Measurements from ENCODE around the gene TMEM72. TPM values are rescaled to one million over a fixed set of nuclear protein-coding genes. Genes with fewer than 3 reads are reported as not detected.

The TMEM72 gene
- polyA plus RNA-seq, 3 donors, result not detected

DNA sequence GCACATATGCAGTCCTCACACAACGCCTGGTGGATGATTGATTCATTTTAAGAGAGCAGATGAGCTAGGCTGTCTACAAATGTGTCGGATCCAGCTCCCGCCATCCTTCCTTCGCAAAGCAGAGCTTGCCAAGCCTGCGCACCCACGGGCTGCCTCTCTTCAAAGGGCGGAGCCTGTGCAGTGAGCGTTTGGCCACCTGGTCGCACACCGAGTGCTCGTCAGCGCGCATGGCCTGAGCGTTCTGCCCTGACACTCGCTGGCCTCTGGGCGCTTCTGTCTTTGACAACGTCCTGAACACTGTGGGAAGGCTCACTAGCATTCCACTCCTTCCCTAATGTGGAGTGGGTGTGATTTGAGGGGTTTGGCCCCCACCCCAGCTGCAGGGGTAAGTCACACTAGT is 47.1 kb upstream of the TMEM72 start:
- H3K27me3 ChIP-seq (ENCODE audit: control insufficient read depth in 2 of 2, insufficient read depth in 2 of 2, low read length in 2 of 2), result peaks cover 12 to 33% of the 10 kb centered on the region in 2 donors
- H3K9ac ChIP-seq (ENCODE audit: insufficient read depth, low read length, poor library complexity, severe bottlenecking), result peak overlapping the region; percentile 36
- TF ChIP-seq, protein P1, sequence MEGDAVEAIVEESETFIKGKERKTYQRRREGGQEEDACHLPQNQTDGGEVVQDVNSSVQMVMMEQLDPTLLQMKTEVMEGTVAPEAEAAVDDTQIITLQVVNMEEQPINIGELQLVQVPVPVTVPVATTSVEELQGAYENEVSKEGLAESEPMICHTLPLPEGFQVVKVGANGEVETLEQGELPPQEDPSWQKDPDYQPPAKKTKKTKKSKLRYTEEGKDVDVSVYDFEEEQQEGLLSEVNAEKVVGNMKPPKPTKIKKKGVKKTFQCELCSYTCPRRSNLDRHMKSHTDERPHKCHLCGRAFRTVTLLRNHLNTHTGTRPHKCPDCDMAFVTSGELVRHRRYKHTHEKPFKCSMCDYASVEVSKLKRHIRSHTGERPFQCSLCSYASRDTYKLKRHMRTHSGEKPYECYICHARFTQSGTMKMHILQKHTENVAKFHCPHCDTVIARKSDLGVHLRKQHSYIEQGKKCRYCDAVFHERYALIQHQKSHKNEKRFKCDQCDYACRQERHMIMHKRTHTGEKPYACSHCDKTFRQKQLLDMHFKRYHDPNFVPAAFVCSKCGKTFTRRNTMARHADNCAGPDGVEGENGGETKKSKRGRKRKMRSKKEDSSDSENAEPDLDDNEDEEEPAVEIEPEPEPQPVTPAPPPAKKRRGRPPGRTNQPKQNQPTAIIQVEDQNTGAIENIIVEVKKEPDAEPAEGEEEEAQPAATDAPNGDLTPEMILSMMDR (IDR thresholded peaks at IDR 0.05), result no peak
- 39% methylated on average over 14 of the region's 17 CpGs for WGBS (ENCODE audit: insufficient coverage)
- H3K4me1 ChIP-seq (ENCODE audit: control insufficient read depth in 1 of 2, insufficient read depth in 2 of 2, low read length in 2 of 2), result peaks cover 5 to 18% of the 10 kb centered on the region in 2 donors
- Mint-ChIP-seq H3K27ac (no peak overlapping the region), H3K9me3 (peaks cover 0 to 4% (median 0%) of the 10 kb centered on the region in 7 donors), H3K36me3 (no peaks in the 10 kb centered on the region), H3K27me3 (ENCODE audit: low read depth in 3 of 3) (peaks cover 38 to 59% (median 42%) of the 10 kb centered on the region in 3 donors), H3K4me3 (peak overlapping the region; percentile 94 to 99), H3K4me1 (peaks cover 16% of the 10 kb centered on the region)
- no peaks in the 10 kb centered on the region for H3K79me2 ChIP-seq (ENCODE audit: insufficient read depth, low read length)
- no peaks in the 10 kb centered on the region for H3K9me3 ChIP-seq (replicated peaks in 1 of 2; ENCODE audit: control insufficient read depth in 1 of 2, insufficient read depth in 1 of 2, low read length in 2 of 2)
- H3K4me2 ChIP-seq (replicated peaks; ENCODE audit: extremely low read depth, low read length, poor library complexity, severe bottlenecking), result peak overlapping the region; percentile 77
- intact Hi-C loops (cut with micrococcal nuclease), result no loop called here
- peak overlapping the region in 1 of 3 experiments; percentile 81 for H3K4me3 ChIP-seq (replicated peaks in 1 of 3; ENCODE audit: low read depth in 2 of 3, low read length in 3 of 3)
- H3K27ac ChIP-seq (ENCODE audit: low read depth in 1 of 2, low read length in 2 of 2), result no peak overlapping the region
- DNase-seq, result no peak
- no peaks in the 10 kb centered on the region for H4K20me1 ChIP-seq (ENCODE audit: insufficient read depth, low read length)
- H2AFZ ChIP-seq (ENCODE audit: insufficient read depth, low read depth, low read length, poor library complexity, severe bottlenecking), result peak overlapping the region; percentile 95
- no peaks in the 10 kb centered on the region for H3K36me3 ChIP-seq (replicated peaks in 1 of 2; ENCODE audit: control insufficient read depth in 1 of 2, insufficient read depth in 2 of 2, low read length in 2 of 2)

DNA sequence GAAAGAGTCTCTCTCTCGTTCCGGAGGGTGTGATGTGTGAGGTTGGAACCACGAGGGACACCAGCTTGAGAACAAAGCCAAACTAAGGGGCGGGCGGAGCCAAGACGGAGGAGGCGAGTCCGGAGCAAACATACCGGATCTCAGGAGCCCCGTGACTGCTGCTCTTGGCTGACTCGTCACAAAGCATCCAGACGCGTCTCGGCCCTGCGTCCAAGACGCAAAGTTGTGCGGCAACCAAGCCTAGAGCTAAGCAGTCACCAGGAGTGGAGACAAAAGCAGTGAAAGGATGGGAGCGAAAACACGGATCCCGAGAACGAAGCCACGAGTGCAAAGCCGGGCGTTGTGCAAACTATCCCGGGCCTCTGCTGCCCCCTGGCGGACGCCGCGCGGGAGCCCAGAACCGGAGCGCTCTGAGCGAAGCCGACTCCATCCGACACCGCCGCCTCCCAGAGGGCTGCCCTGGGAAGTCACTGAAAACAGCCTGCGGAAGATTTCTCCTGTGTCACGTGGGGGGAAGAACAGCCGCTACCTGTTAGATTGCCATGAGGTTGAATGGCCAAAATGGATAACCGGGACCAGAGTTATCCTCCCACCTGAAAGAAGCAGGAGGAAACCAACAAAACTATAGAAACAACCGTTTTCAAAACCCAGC is 46.4 kb upstream of the TMEM72 start:
- intact Hi-C loops (cut with micrococcal nuclease), result no loop called here
- peaks cover 40 to 57% (median 48%) of the 10 kb centered on the region in 3 donors for H3K27me3 Mint-ChIP-seq (ENCODE audit: low read depth in 3 of 3)
- peak overlapping the region; percentile 94 to 99 for H3K4me3 Mint-ChIP-seq
- no peaks in the 10 kb centered on the region for H4K20me1 ChIP-seq (ENCODE audit: insufficient read depth, low read length)
- no peaks in the 10 kb centered on the region for H3K79me2 ChIP-seq (ENCODE audit: insufficient read depth, low read length)
- DNase-seq, result peak; percentile 62 to 64 (median 64)
- no peak overlapping the region for H3K27ac ChIP-seq (ENCODE audit: low read depth in 1 of 2, low read length in 2 of 2)
- under 1% methylated on average over 42 of the region's 42 CpGs for WGBS (ENCODE audit: insufficient coverage)
- H3K4me1 Mint-ChIP-seq, result peaks cover 20% of the 10 kb centered on the region
- peak overlapping the region; percentile 42 to 81 (median 47) for H3K4me3 ChIP-seq (replicated peaks in 1 of 3; ENCODE audit: low read depth in 2 of 3, low read length in 3 of 3)
- H3K4me1 ChIP-seq (ENCODE audit: control insufficient read depth in 1 of 2, insufficient read depth in 2 of 2, low read length in 2 of 2), result peaks cover 5 to 18% of the 10 kb centered on the region in 2 donors
- no peaks in the 10 kb centered on the region for H3K9me3 ChIP-seq (replicated peaks in 1 of 2; ENCODE audit: control insufficient read depth in 1 of 2, insufficient read depth in 1 of 2, low read length in 2 of 2)
- H3K9me3 Mint-ChIP-seq, result peaks cover 0 to 5% (median 0%) of the 10 kb centered on the region in 7 donors
- H2AFZ ChIP-seq (ENCODE audit: insufficient read depth, low read depth, low read length, poor library complexity, severe bottlenecking), result peak overlapping the region; percentile 95
- peak overlapping the region; percentile 77 for H3K4me2 ChIP-seq (replicated peaks; ENCODE audit: extremely low read depth, low read length, poor library complexity, severe bottlenecking)
- no peaks in the 10 kb centered on the region for H3K36me3 ChIP-seq (replicated peaks in 1 of 2; ENCODE audit: control insufficient read depth in 1 of 2, insufficient read depth in 2 of 2, low read length in 2 of 2)
- TF ChIP-seq, protein P1 (IDR thresholded peaks at IDR 0.05), result peak; percentile 96
- no peaks in the 10 kb centered on the region for H3K36me3 Mint-ChIP-seq
- peaks cover 12 to 33% of the 10 kb centered on the region in 2 donors for H3K27me3 ChIP-seq (ENCODE audit: control insufficient read depth in 2 of 2, insufficient read depth in 2 of 2, low read length in 2 of 2)
- peak overlapping the region in 4 of 7 donors; percentile 18 to 65 (median 54) for H3K27ac Mint-ChIP-seq
- H3K9ac ChIP-seq (ENCODE audit: insufficient read depth, low read length, poor library complexity, severe bottlenecking), result peak overlapping the region; percentile 36

Measured in CD14-positive monocyte (primary cell).